HCT116 (cell line): ENCODE measurements around the gene SNUPN.

Experiments
- CTCF ChIP-seq, 3 experiments: fragments of 200-600 bp in 1 of 3; sonication (generic) in 1 of 3; IDR thresholded peaks in 2 of 3; conservative IDR thresholded peaks in 1 of 3; 2 replicates each; pipeline ENCODE4 v1.5.1; 2012 to 2017; ENCODE audit warnings: low read depth in 2 of 3, low read length in 2 of 3, antibody characterized with exemption in 1 of 3, borderline replicate concordance in 1 of 3, control low read depth in 1 of 3, mild to moderate bottlenecking in 1 of 3, mixed read lengths in 1 of 3, mixed run types in 1 of 3, moderate library complexity in 1 of 3; ENCODE audit not compliant: insufficient read depth in 1 of 3
- EGR1 ChIP-seq: IDR thresholded peaks from 2 replicates; pipeline ENCODE4 v1.6.1; 2012; ENCODE audit warnings: low read depth
- EZH2 ChIP-seq: fragments of 200-600 bp; sonication (generic); IDR thresholded peaks from 2 replicates; pipeline ENCODE4 v1.6.1; 2017; ENCODE audit warnings: antibody characterized with exemption, mixed run types
- EZH2phosphoT487 ChIP-seq: fragments of 200-600 bp; IDR thresholded peaks from 2 replicates; pipeline ENCODE4 v1.6.1; 2018; ENCODE audit warnings: antibody characterized with exemption, borderline replicate concordance
- POLR2AphosphoS5 ChIP-seq: IDR thresholded peaks from 2 replicates; pipeline ENCODE4 v1.6.1; 2011; ENCODE audit warnings: mild to moderate bottlenecking, low read depth, low read length, moderate library complexity
- SP1 ChIP-seq: IDR thresholded peaks from 2 replicates; pipeline ENCODE4 v1.6.1; 2012; ENCODE audit warnings: low read depth
- ZNF274 ChIP-seq: fragments of 200-500 bp; sonication (Bioruptor generic); IDR thresholded peaks from 2 replicates; pipeline ENCODE4 v1.6.1; 2014; ENCODE audit warnings: mild to moderate bottlenecking, low read depth, low read length, inconsistent platforms
- TF ChIP-seq, protein P1 (sequence below): IDR thresholded peaks from 2 replicates; pipeline ENCODE4 v1.6.1; 2012

GRCh38 chr15:75578948-75579920, 46.3 kb downstream of the SNUPN start, which contains the start of gene PTPN9:
- TF ChIP-seq CTCF (IDR thresholded peaks at IDR 0.05 in 2 of 3, conservative IDR thresholded peaks at IDR 0.05 in 1 of 3; ENCODE audit: borderline replicate concordance in 1 of 3, insufficient read depth in 1 of 3, low read depth in 2 of 3, low read length in 2 of 3): peak in 2 of 3 experiments; percentile 13 to 37; a peak in 2 of 6 replicates
- TF ChIP-seq POLR2AphosphoS5: peak; percentile 63; the same call in 1 of the 2 replicates
- no peak for TF ChIP-seq EZH2phosphoT487
- no peak for TF ChIP-seq ZNF274
- no peak for TF ChIP-seq EZH2
- TF ChIP-seq EGR1: no peak
- no peak for TF ChIP-seq SP1
- TF ChIP-seq, protein P1, sequence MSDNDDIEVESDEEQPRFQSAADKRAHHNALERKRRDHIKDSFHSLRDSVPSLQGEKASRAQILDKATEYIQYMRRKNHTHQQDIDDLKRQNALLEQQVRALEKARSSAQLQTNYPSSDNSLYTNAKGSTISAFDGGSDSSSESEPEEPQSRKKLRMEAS: no peak
